H1 (cell line): ENCODE data around the gene BRCA1.
"Not testable (repeated sequence)": the region's sequence is repeated elsewhere in the genome, so short reads cannot be mapped to it uniquely, and the experiment has no call there.

Experiments
- FOSL1 ChIP-seq: IDR thresholded peaks from 2 replicates; pipeline ENCODE4 v1.6.1; 2011; ENCODE audit warnings: mild to moderate bottlenecking, low read depth, low read length, moderate library complexity; ENCODE audit not compliant: insufficient read depth
- POLR2A ChIP-seq, 2 experiments: IDR thresholded peaks; 1 replicate in 1 of 2; 2 replicates in 1 of 2; pipeline ENCODE4 v1.6.1; 2011; ENCODE audit warnings: low read depth in 2 of 2, low read length in 2 of 2, mild to moderate bottlenecking in 2 of 2; ENCODE audit errors: control extremely low read depth in 1 of 2
- TCF12 ChIP-seq: IDR thresholded peaks from 2 replicates; pipeline ENCODE4 v1.6.1; 2011; ENCODE audit warnings: low read depth, mild to moderate bottlenecking, low read length
- ZNF274 ChIP-seq: IDR thresholded peaks from 2 replicates; pipeline ENCODE4 v1.7.0; 2012; ENCODE audit warnings: low read length, borderline replicate concordance; ENCODE audit errors: extremely low read depth
- TF ChIP-seq, protein P1 (sequence below), 3 experiments: IDR thresholded peaks; 1 replicate in 2 of 3; 2 replicates in 1 of 3; pipeline versions ENCODE4 v1.5.1 to v1.6.1; 2011; ENCODE audit warnings: low read length in 3 of 3, mild to moderate bottlenecking in 3 of 3, inconsistent platforms in 2 of 3, low read depth in 1 of 3, moderate library complexity in 1 of 3; ENCODE audit not compliant: insufficient read depth in 1 of 3; ENCODE audit errors: control extremely low read depth in 1 of 3

DNA sequence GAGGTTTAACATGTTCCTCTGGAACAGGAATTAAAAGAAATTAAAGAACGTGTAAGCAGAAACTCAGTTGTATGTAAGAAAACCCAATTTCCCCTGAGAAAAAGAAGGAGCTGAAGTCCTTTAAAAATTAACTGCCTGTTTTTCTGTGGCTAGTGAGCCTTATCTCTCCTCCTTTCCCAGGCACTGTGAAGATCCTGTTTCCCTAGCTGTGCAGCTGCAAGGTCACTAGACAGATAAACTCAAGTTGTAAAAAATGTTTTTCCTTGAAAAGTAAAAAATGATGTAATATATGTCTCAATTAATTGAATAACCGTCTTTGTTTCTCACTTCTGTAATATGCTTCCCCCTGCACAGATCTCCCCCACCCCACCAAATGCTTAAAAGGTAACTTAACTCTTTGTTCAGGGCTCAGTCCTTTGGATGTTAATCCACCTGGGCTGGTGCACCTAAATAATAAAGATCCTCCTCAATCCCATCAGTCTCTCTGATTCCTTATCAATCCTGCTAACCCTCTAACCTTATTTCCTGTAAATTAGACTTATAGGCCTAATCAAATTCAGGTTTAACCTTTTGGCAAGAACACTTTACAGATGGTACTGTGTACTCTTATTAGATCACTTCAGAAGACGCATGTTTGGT lies 28.2 kb upstream of the BRCA1 start:
- not testable (repeated sequence) for TF ChIP-seq ZNF274; TCF12; POLR2A (IDR thresholded peaks at IDR 0.05; ENCODE audit: control extremely low read depth in 1 of 2, low read depth in 2 of 2, low read length in 2 of 2); FOSL1
- TF ChIP-seq, protein P1, sequence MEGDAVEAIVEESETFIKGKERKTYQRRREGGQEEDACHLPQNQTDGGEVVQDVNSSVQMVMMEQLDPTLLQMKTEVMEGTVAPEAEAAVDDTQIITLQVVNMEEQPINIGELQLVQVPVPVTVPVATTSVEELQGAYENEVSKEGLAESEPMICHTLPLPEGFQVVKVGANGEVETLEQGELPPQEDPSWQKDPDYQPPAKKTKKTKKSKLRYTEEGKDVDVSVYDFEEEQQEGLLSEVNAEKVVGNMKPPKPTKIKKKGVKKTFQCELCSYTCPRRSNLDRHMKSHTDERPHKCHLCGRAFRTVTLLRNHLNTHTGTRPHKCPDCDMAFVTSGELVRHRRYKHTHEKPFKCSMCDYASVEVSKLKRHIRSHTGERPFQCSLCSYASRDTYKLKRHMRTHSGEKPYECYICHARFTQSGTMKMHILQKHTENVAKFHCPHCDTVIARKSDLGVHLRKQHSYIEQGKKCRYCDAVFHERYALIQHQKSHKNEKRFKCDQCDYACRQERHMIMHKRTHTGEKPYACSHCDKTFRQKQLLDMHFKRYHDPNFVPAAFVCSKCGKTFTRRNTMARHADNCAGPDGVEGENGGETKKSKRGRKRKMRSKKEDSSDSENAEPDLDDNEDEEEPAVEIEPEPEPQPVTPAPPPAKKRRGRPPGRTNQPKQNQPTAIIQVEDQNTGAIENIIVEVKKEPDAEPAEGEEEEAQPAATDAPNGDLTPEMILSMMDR (IDR thresholded peaks at IDR 0.05; ENCODE audit: control extremely low read depth in 1 of 3, insufficient read depth in 1 of 3, low read depth in 1 of 3, low read length in 3 of 3): not testable (repeated sequence)
